ENCODE results near the gene RAB9A.
"Not testable (repeated sequence)": the region's sequence is repeated elsewhere in the genome, so short reads cannot be mapped to it uniquely, and the experiment has no call there.

DNA sequence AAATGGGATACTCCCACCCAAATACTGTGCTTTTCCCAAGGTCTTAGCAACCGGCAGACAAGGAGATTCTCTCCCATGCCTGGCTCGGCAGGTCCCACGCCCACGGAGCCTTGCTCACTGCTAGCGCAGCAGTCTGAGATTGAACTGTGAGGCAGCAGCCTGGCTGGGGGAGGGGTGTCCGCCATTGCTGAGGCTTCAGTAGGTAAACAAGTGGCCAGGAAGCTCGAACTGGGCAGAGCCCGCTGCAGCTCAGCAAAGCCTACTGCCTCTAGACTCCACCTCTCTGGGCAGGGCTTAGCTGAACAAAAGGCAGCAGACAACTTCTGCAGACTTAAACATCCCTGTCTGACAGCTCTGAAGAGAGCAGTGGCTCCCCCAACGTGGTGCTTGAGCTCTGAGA lies 36.0 kb downstream of the RAB9A start:
- not testable (repeated sequence) for TF ChIP-seq POLR2A, CTCF, EP300 (IDR thresholded peaks at IDR 0.05)
